CD4-positive, alpha-beta T cell (primary cell): Measurements from ENCODE around the gene KCNMA1. TPM values are rescaled to one million over a fixed set of nuclear protein-coding genes. Genes with fewer than 3 reads are reported as not detected.
A peak's percentile ranks its signal among the peaks of the same experiment; 100 is the strongest.

Experiments used
- ATAC-seq: fragments of 200-7000 bp; cut with Tn5 transposase; one replicate; pipeline ENCODE4 v1.10.0; 2022; ENCODE audit warnings: mild to moderate bottlenecking; ENCODE audit not compliant: poor library complexity
- CTCF ChIA-PET: fragments of 350-600 bp; sonication (Branson Sonifier 250); formaldehyde crosslinking; loops from one replicate; lab custom pipeline; 2021; ENCODE audit warnings: antibody characterized with exemption, inconsistent platforms; lab: Charles Lee
- POLR2A ChIA-PET: fragments of 350-600 bp; sonication (Branson Sonifier 250); formaldehyde crosslinking; loops from one replicate; lab custom pipeline; 2021; ENCODE audit warnings: antibody characterized with exemption, inconsistent platforms; lab: Charles Lee
- DNase-seq, 14 experiments: peaks; one replicate each; pipeline ENCODE4 v3.0.0-alpha.2; 2013 to 2020; ENCODE audit warnings: mixed read lengths in 2 of 14
- H3K27ac ChIP-seq, 2 donors: one replicate each; pipeline versions ENCODE4 v1.5.1 to v1.7.0; 2013; ENCODE audit warnings: low read length in 2 of 2, low read depth in 1 of 2, mild to moderate bottlenecking in 1 of 2
- H3K27me3 ChIP-seq, 2 experiments: 1 replicate in 1 of 2; 2 replicates in 1 of 2; pipeline versions ENCODE4 v1.6.1 to v1.7.0; 2013; ENCODE audit warnings: low read length in 2 of 2, control low read depth in 1 of 2, mild to moderate bottlenecking in 1 of 2, moderate library complexity in 1 of 2; ENCODE audit not compliant: insufficient read depth in 2 of 2, control insufficient read depth in 1 of 2
- H3K36me3 ChIP-seq: one replicate; pipeline ENCODE4 v1.6.1; 2013; ENCODE audit warnings: low read length, control low read depth; ENCODE audit not compliant: insufficient read depth
- H3K4me1 ChIP-seq: one replicate; pipeline ENCODE4 v1.6.1; 2013; ENCODE audit warnings: low read length, control low read depth; ENCODE audit not compliant: insufficient read depth
- H3K4me3 ChIP-seq: one replicate; pipeline ENCODE4 v1.5.1; 2013; ENCODE audit warnings: mild to moderate bottlenecking, low read length, moderate library complexity
- H3K9me3 ChIP-seq, 2 experiments: 1 replicate in 1 of 2; 2 replicates in 1 of 2; pipeline versions ENCODE4 v1.6.1 to v1.7.0; 2013; ENCODE audit warnings: low read length in 2 of 2, mild to moderate bottlenecking in 2 of 2, control low read depth in 1 of 2, moderate library complexity in 1 of 2; ENCODE audit not compliant: control insufficient read depth in 1 of 2, insufficient read depth in 1 of 2
- H3K27ac Mint-ChIP-seq: one replicate; pipeline ENCODE4 v1.8.0; 2020; ENCODE audit warnings: mixed read lengths
- H3K27me3 Mint-ChIP-seq: one replicate; pipeline ENCODE4 v1.8.0; 2021; ENCODE audit warnings: mixed read lengths
- H3K36me3 Mint-ChIP-seq: one replicate; pipeline ENCODE4 v1.8.0; 2021; ENCODE audit warnings: low read depth, mixed read lengths
- H3K4me1 Mint-ChIP-seq: one replicate; pipeline ENCODE4 v1.8.0; 2021; ENCODE audit warnings: low read depth, mixed read lengths
- H3K4me3 Mint-ChIP-seq: one replicate; pipeline ENCODE4 v1.8.0; 2020; ENCODE audit warnings: mild to moderate bottlenecking, mixed read lengths
- H3K9me3 Mint-ChIP-seq: one replicate; pipeline ENCODE4 v1.8.0; 2020; ENCODE audit warnings: mixed read lengths
- CTCF ChIP-seq: fragments of 200-600 bp; IDR thresholded peaks from one replicate; pipeline ENCODE4 v1.8.0; 2022; ENCODE audit warnings: antibody characterized with exemption, mild to moderate bottlenecking
- intact Hi-C, 2 experiments: fragments of 100-400 bp; cut with DNase I in 1 of 2; cut with micrococcal nuclease in 1 of 2; formaldehyde crosslinking; loops; one replicate each; pipeline versions ENCODE4 v1.15.1 to v1.9.0; 2023 to 2025; cut with DNase I, micrococcal nuclease
- total RNA-seq, 174 experiments: library from RNA in 2 of 174; stranded (reverse) in 2 of 174; gene quantifications; one replicate each; pipeline ENCODE4 v1.2.3 and lab custom pipeline; 2021 to 2026

KCNMA1 gene
- total RNA-seq, 2 experiments from 2014 or later, result not detected

GRCh38 chr10:77584938-77585337 lies 52.7 kb downstream of the KCNMA1 start:
- no peak overlapping the region for H3K27ac Mint-ChIP-seq
- H3K36me3 ChIP-seq, result no peaks in the 10 kb centered on the region
- POLR2A ChIA-PET, result no interaction called here

GRCh38 chr10:77583527-77583926 lies 54.1 kb downstream of the KCNMA1 start:
- H3K4me1 Mint-ChIP-seq, result no peaks in the 10 kb centered on the region
- Histone ChIP-seq H3K4me1 (no peaks in the 10 kb centered on the region), H3K36me3 (no peaks in the 10 kb centered on the region), H3K27ac (no peak overlapping the region), H3K4me3 (no peak overlapping the region), H3K9me3 (no peaks in the 10 kb centered on the region), H3K27me3 (no peaks in the 10 kb centered on the region)
- no peak overlapping the region for H3K27ac Mint-ChIP-seq
- ChIA-PET POLR2A (no interaction called here), CTCF (interaction anchor here (0.6 kb wide), 1 partner anchor 26 kb away, joined by 3 read pairs; no protein-coding TSS in a partner anchor)
- H3K4me3 Mint-ChIP-seq, result no peak overlapping the region
- no peaks in the 10 kb centered on the region for H3K9me3 Mint-ChIP-seq
- DNase-seq (no peak), ATAC-seq (no peak)
- TF ChIP-seq CTCF, result no peak
- no peaks in the 10 kb centered on the region for H3K27me3 Mint-ChIP-seq
- no peaks in the 10 kb centered on the region for H3K36me3 Mint-ChIP-seq
- intact Hi-C loops, result no loop called here

More at GRCh38 chr10:77584938-77585337, 52.7 kb downstream of the KCNMA1 start:
- TF ChIP-seq CTCF, result no peak
- H3K4me1 Mint-ChIP-seq, result no peaks in the 10 kb centered on the region
- no peaks in the 10 kb centered on the region for H3K36me3 Mint-ChIP-seq
- no peak overlapping the region for H3K4me3 ChIP-seq
- DNase-seq (no peak), ATAC-seq (no peak)
- intact Hi-C loops, result no loop called here
- no peaks in the 10 kb centered on the region for H3K9me3 ChIP-seq
- H3K27me3 ChIP-seq, result no peaks in the 10 kb centered on the region
- H3K27me3 Mint-ChIP-seq, result no peaks in the 10 kb centered on the region
- H3K27ac ChIP-seq, result no peak overlapping the region
- CTCF ChIA-PET, result no interaction called here
- no peaks in the 10 kb centered on the region for H3K9me3 Mint-ChIP-seq
- no peak overlapping the region for H3K4me3 Mint-ChIP-seq
- no peaks in the 10 kb centered on the region for H3K4me1 ChIP-seq

GRCh38 chr10:77582710-77583115 lies 54.9 kb downstream of the KCNMA1 start:
- DNase-seq (peak in 2 of 14 experiments; percentile 13 to 24), ATAC-seq (no peak)
- ChIA-PET POLR2A (no interaction called here), CTCF (no interaction called here)
- Mint-ChIP-seq H3K27ac (no peak overlapping the region), H3K4me3 (no peak overlapping the region), H3K9me3 (no peaks in the 10 kb centered on the region), H3K36me3 (no peaks in the 10 kb centered on the region), H3K4me1 (no peaks in the 10 kb centered on the region), H3K27me3 (no peaks in the 10 kb centered on the region)
- no peaks in the 10 kb centered on the region for H3K27me3 ChIP-seq
- no peak overlapping the region for H3K4me3 ChIP-seq
- H3K4me1 ChIP-seq, result no peaks in the 10 kb centered on the region
- H3K36me3 ChIP-seq, result no peaks in the 10 kb centered on the region
- no peak overlapping the region for H3K27ac ChIP-seq
- no peak for TF ChIP-seq CTCF
- H3K9me3 ChIP-seq, result no peaks in the 10 kb centered on the region
- intact Hi-C loops, result no loop called here
